ENCODE data around the gene LEMD2.
A peak's percentile ranks its signal among the peaks of the same experiment; 100 is the strongest.
"Not testable (repeated sequence)": the region's sequence is repeated elsewhere in the genome, so short reads cannot be mapped to it uniquely, and the experiment has no call there.

Gene LEMD2

GRCh38 chr6:33788694-33789549 lies at the start of gene LEMD2:
LEMD2 (minus strand) TSS chr6:33789130; CDS start chr6:33789116, 14 bp downstream.
- peak; percentile 88 for DNase-seq (ENCODE audit: low spot score)

GRCh38 chr6:33837971-33838665 lies 49.2 kb upstream of the LEMD2 start:
- DNase-seq (ENCODE audit: low spot score), result no peak

DNA sequence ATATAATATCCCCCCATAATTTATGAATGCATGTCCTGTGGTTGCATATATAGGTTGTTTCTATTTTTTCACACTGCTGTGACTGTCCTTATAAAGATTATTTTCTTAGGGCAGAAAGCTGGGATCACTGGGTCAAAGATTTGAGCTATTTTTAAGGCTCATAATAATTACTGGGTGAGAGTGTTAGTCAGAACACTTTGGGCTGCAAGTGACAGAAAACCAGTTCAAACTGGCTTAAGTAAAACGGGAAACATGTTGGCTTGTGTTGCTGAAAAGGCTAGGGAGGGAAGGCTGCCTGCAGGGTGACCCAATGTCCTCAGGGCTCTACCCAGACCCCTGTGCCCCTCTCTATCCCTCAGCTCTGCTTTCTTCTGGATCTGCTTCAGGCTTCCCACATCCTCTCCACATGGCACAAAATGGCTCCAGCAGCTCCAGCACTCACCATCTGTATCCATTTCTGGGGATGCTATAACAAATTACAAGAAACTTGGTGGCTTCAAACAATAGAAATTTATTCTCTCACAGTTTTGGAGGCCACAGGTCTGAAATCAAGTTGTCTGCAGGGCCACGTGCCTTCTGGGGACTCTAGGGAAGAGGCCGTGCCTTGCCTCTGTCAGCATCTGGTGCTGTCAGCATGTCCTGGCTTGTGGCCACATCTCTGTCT lies 48.0 kb upstream of the LEMD2 start:
- no peak for DNase-seq (ENCODE audit: low spot score)

DNA sequence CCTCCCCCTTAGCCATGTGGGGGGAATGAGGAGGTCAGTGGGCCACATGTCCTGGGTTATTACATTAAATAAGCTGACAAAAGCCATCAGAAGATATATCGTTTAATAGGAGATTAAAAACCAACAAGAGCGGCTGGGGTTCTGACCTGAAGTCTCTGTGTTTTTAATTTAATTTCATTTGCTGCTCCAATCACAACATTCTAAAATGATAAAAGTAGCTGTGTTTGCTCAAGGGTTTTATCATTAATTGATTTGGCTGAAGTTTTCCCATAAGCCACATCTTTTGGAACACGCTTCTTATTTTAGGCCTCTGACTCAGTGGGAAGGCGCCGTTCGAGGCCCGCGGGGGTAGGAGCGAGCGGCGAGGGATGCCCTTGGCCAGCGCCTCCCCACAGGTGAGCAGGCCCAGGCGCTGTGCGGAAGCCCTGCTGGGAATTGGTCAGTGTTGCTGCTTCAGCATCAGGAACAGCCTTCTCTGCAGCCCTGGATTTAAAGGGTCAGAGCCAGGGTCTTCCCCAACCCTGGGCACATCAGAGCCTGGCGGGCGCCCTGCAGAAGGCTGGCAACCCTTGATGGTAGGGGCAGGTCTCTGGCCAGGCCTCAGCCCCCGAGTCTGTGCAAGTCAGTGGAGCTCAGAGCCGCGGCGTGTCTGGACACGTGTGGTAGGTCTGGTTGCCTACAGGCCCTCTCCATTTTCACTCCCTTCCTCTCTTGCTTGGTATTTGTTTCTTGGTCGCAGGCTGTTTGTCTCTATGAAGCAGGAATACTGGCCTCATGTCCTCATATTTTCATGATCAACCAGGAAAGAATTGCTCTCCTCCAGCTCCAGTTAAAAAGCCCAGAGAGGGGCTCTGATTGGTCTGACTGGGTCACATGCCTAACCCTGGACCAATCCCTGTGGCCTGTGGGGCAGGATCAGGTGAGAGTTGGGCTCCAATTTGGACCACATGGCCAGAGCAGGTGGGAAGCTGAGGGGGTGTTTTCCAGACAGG lies 45.8 kb upstream of the LEMD2 start:
- no peak for DNase-seq (ENCODE audit: low spot score)

DNA sequence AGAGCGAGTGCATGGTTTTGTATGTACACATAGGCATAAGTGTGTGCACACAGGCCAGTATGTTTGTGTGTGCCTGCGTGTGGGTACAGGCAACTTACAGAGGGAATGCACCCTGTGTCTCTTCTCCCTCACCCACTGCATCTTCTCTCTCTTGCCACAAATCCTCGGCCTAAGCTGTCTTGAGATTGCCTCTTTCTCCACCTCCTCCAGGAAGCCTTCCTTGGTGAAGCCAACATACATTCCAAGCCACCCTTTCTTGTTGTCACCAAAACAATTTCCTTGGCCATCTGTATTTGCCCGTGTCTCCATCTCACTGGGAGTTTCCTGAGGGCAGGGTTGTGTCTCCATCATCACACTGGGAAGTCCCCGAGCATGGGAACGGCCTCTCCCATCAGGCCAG lies 44.7 kb upstream of the LEMD2 start:
- no peak for DNase-seq (ENCODE audit: low spot score)

GRCh38 chr6:33832831-33833230 lies 43.9 kb upstream of the LEMD2 start:
- DNase-seq (ENCODE audit: low spot score), result not testable (repeated sequence)

DNA sequence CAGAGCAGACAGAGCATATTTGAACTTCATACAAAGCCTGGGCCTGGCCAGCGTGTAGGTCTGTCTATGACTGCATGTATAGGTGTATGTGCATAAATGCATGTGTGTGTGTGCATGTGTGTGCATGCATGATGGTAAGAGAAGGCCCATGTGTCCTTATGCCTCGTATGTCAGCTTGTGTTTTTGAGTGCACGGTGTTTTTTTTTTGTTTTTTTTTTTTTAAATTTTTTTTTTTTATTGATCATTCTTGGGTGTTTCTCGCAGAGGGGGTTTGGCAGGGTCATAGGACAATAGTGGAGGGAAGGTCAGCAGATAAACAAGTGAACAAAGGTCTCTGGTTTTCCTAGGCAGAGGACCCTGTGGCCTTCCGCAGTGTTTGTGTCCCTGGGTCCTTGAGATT lies 42.8 kb upstream of the LEMD2 start:
- not testable (repeated sequence) for DNase-seq (ENCODE audit: low spot score)

GRCh38 chr6:33830635-33831240 lies 41.8 kb upstream of the LEMD2 start:
- DNase-seq (ENCODE audit: low spot score), result no peak

DNA sequence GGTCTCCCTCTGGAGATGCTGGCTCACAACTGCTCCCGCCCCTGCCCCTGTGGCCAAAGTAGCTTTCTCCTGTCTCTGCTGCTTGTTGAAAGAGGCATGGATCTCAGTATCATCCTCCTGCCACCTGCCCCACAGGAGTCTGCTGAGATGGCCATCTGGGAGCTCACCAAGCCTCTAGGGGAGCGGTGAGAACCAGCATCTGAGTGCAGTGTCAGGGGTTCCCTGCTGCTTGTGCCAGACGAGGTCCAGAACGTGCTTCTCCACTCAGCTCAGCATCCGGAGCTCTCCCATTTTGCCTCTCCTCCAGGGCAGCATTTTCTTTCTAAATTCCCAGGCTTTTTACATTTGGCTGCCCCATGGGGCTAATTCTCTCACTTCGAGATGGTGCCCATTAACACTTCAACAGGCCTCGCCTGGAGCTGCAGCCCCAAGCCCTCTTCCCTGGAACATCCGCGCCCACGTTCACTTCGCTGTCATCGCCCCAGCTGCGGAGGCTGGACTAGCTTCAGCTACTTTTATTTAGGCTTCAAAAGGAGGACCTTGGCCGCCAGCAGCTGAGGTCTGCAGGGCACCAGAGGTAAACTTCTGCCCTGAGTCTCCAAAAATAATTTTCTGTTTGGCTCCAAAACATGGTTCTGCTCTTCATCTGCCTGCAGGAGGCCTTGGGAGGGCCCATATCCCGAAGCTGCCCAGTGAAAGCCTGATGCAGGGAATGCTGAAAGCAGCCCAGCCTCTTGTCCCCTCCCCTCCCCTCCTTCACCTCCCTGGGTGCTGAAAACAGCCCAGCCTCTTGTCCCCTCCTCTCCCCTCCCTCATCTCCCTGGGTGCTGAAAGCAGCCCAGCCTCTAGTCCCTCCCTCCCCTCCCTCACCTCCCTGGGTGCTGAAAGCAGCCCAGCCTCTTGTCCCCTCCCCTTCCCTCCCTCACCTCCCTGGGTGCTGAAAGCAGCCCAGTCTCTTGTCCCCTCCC lies 40.1 kb upstream of the LEMD2 start:
- DNase-seq (ENCODE audit: low spot score), result no peak

DNA sequence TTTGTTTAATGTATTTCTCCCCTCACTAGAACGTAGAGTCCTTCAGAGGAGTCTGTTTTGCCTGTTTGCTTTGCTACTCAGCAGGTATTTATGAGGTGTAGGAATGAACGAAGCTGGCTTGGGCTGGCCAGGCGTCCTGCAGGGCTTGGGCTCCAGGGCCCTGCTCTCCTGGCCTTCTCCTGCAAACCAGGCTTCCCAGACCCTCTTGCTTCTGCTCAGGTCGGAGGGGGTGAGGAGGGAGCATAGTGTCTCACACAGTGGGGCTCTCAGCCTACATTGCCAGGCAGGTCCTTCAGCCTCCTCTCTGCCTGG lies 39.5 kb upstream of the LEMD2 start:
- DNase-seq (ENCODE audit: low spot score), result no peak

- no peak for DNase-seq (ENCODE audit: low spot score)
Measured at GRCh38 chr6:33827546-33828451, 38.9 kb upstream of the LEMD2 start.

DNA sequence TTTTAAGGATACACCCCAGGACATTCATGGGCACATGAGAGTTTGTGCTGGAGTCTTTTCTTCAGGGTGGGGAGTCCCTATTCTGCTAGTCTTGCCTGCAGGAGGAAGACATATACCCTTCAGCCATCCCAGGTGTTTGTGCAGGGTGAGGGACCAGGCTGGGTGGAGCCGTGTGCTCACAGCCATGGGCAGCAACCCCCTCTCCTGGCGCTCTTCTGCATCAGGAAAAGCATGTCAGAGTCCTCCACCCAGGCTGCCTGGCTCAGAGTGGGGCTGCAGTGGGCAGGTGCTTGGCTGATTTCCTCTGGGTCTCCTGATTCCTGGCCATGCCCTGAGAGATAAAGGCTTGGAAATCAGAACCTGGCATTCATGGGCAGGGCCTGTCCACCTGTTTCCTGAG lies 37.6 kb upstream of the LEMD2 start:
- no peak for DNase-seq (ENCODE audit: low spot score)

- peak; percentile 60 for DNase-seq (ENCODE audit: low spot score)
Measured at GRCh38 chr6:33824461-33825154, 35.7 kb upstream of the LEMD2 start.

- no peak for DNase-seq (ENCODE audit: low spot score)
Measured at GRCh38 chr6:33823806-33824205, 34.9 kb upstream of the LEMD2 start.

DNA sequence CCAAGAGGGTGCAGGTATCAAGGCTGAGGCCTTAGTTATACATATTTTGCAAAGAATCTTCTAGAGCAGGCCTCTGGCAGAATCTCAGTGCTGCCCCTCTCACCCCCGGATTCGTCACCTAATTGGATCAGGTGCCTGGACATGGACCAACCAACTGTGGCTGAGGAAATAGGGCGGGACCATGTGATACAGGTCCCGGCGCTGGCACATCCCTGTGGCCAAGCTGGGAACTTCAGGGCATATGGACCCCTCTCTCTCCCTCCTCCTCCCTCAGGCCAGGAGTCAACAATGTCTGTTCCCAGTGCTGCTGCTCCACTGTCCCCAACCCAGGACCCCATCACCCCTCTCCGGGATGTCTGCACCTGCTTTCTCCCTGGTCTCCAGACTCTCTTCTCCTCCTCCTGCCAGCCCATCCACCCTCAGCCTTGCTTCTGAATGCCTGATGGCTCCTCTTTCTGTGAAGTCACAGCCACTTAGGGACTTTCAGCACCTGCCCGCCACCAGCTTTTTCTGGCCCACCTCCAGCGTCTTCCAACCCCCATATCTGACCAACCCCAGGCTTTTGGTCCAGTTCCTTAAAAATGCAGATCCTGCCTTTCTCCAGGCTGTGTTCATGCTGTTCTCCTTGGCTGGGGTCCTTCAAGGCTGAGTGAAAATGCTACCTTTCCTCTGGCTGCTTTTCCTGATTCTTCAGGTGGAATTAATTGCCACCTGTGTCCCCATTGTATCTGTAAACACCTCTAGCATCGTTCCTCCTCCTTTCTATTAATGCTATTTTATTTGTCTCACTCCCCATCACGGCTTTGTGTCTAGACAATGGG lies 33.9 kb upstream of the LEMD2 start:
- DNase-seq (ENCODE audit: low spot score), result no peak

- DNase-seq (ENCODE audit: low spot score), result no peak
Measured at GRCh38 chr6:33820784-33821520, 32.0 kb upstream of the LEMD2 start.

GRCh38 chr6:33820243-33820642 lies 31.3 kb upstream of the LEMD2 start:
- no peak for DNase-seq (ENCODE audit: low spot score)

Measured in kidney capillary endothelial cell (primary cell).